ENCODE measurements around the gene SCT.

DNA sequence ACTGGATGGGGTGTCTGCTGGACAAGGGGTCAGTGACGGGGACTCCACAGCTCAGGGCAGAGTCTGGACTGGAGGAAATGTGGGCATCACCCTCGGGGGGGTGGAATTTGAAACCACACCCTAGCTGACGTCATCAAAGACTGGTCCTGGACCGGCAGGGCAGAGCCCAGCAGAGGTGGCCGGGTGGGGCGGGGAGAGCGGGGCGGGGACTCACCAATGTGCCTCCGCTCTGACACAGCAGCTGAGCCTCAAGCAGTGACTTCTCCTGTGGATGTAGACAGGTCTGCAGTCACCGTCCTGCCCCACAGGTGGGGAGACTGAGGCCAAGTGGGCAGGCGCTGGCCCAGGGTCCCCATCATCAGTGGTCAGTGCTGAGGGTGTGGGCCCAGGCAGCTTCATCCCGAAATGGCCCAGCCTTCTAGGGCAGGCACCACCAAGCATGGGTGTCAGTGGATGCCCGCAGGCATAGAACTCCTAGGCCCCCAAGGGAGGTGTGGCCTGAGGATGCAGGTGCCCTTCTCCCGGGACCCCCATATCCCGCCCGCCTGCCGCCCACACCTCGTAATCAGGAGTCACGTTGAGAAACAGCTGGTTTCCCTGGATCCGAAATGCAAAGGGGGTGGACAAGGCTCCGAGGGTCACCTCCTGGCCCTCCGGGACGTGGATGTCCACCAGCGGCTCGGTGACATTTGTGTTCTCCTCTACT lies 2.8 kb downstream of the SCT start:
- TF ChIP-seq OVOL3 (tag by site-specific recombination; IDR thresholded peaks at IDR 0.05) (no peak), ZNF544 (tag by site-specific recombination; IDR thresholded peaks at IDR 0.05) (no peak), ZNF626 (tag by site-specific recombination; IDR thresholded peaks at IDR 0.05) (no peak), ZNF350 (tag by site-specific recombination; IDR thresholded peaks at IDR 0.05) (no peak), ZNF266 (tag by site-specific recombination; IDR thresholded peaks at IDR 0.05; ENCODE audit: low read depth) (no peak), ZNF660 (tag by site-specific recombination; IDR thresholded peaks at IDR 0.05) (no peak), ZNF302 (tag by site-specific recombination; IDR thresholded peaks at IDR 0.05; ENCODE audit: low read depth) (no peak), YY1 (tag by site-specific recombination; IDR thresholded peaks at IDR 0.05) (no peak)
- TF ChIP-seq, protein P1, sequence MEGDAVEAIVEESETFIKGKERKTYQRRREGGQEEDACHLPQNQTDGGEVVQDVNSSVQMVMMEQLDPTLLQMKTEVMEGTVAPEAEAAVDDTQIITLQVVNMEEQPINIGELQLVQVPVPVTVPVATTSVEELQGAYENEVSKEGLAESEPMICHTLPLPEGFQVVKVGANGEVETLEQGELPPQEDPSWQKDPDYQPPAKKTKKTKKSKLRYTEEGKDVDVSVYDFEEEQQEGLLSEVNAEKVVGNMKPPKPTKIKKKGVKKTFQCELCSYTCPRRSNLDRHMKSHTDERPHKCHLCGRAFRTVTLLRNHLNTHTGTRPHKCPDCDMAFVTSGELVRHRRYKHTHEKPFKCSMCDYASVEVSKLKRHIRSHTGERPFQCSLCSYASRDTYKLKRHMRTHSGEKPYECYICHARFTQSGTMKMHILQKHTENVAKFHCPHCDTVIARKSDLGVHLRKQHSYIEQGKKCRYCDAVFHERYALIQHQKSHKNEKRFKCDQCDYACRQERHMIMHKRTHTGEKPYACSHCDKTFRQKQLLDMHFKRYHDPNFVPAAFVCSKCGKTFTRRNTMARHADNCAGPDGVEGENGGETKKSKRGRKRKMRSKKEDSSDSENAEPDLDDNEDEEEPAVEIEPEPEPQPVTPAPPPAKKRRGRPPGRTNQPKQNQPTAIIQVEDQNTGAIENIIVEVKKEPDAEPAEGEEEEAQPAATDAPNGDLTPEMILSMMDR (tag by site-specific recombination; IDR thresholded peaks at IDR 0.05): no peak
- TF ChIP-seq, protein P2, sequence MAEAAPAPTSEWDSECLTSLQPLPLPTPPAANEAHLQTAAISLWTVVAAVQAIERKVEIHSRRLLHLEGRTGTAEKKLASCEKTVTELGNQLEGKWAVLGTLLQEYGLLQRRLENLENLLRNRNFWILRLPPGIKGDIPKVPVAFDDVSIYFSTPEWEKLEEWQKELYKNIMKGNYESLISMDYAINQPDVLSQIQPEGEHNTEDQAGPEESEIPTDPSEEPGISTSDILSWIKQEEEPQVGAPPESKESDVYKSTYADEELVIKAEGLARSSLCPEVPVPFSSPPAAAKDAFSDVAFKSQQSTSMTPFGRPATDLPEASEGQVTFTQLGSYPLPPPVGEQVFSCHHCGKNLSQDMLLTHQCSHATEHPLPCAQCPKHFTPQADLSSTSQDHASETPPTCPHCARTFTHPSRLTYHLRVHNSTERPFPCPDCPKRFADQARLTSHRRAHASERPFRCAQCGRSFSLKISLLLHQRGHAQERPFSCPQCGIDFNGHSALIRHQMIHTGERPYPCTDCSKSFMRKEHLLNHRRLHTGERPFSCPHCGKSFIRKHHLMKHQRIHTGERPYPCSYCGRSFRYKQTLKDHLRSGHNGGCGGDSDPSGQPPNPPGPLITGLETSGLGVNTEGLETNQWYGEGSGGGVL (tag by site-specific recombination; IDR thresholded peaks at IDR 0.05): no peak
- TF ChIP-seq, protein P3, sequence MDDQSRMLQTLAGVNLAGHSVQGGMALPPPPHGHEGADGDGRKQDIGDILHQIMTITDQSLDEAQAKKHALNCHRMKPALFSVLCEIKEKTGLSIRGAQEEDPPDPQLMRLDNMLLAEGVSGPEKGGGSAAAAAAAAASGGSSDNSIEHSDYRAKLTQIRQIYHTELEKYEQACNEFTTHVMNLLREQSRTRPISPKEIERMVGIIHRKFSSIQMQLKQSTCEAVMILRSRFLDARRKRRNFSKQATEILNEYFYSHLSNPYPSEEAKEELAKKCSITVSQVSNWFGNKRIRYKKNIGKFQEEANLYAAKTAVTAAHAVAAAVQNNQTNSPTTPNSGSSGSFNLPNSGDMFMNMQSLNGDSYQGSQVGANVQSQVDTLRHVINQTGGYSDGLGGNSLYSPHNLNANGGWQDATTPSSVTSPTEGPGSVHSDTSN (CRISPR knock-in tag; IDR thresholded peaks at IDR 0.05): no peak
